NCI-H1417 (cell line): ENCODE data around the gene PSMB11.
"Not testable (repeated sequence)": the region's sequence is repeated elsewhere in the genome, so short reads cannot be mapped to it uniquely, and the experiment has no call there.

ENCODE experiments used
- DNase-seq, 3 experiments: peaks; one replicate each; lab custom pipeline; 2025; lab: John Stamatoyannopoulos, UW

The PSMB11 gene, protein sequence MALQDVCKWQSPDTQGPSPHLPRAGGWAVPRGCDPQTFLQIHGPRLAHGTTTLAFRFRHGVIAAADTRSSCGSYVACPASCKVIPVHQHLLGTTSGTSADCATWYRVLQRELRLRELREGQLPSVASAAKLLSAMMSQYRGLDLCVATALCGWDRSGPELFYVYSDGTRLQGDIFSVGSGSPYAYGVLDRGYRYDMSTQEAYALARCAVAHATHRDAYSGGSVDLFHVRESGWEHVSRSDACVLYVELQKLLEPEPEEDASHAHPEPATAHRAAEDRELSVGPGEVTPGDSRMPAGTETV

DNA sequence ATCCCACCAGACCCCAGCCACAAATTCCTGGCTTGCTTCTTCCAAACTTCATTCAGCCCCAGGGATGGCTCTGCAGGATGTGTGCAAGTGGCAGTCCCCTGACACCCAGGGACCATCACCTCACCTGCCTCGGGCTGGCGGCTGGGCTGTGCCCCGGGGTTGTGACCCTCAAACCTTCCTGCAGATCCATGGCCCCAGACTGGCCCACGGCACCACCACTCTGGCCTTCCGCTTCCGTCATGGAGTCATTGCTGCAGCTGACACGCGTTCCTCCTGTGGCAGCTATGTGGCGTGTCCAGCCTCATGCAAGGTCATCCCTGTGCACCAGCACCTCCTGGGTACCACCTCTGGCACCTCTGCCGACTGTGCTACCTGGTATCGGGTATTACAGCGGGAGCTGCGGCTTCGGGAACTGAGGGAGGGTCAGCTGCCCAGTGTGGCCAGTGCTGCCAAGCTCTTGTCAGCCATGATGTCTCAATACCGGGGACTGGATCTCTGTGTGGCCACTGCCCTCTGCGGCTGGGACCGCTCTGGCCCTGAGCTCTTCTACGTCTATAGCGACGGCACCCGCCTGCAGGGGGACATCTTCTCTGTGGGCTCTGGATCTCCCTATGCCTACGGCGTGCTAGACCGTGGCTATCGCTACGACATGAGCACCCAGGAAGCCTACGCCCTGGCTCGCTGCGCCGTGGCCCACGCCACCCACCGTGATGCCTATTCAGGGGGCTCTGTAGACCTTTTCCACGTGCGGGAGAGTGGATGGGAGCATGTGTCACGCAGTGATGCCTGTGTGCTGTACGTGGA lies at the start of gene PSMB11:
TSS of gene PSMB11 (plus strand) at position 51 of the 804 bp plus-strand sequence. CDS start at position 65, 14 bp downstream.
- DNase-seq, result no peak

DNA sequence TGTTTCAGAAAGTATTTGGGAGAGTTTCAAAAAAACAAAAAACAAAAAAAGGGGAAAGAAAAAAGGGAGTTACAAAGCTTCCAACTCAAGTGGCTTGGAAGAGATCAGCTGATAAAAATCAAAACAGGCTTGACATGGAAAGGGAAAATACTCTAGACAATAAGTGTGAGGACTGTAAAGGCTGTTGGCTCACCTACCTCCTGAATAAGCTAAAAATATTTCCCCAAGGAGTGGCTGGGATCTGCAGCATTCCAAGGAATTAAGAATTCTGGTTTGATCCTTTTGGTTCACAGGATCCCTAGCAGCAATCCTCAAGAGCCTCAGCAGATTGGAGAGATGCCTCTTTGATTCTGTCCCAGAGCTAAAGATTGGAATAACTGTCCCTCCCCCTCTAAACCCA lies 48.5 kb upstream of the PSMB11 start:
- no peak for DNase-seq

DNA sequence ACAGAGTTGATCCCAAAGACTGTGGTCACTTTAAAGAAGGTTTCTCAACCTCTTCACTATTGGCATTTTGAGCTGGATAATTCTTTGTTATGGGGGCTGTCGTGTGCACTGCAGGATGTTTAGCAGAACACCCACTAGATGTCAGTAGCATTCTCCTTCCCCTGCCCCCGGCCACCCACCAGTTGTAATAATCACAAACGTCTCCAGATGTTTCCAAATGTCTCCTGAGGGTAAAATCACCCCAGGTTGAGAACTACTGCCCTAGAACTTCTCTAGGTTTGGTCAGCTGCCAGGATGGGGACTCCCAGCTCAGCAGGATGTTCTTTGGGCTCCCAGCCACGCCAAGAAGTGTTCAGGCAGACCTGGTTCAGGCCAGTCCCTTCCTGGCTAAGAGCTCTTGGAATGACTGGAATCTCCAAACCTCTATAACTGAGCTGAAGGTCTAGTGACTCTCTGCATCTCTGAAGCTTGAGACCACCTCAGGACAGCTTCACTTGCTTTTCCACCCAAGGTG lies 47.2 kb upstream of the PSMB11 start:
- peak in 2 of 3 experiments; percentile 5 to 51 for DNase-seq

DNA sequence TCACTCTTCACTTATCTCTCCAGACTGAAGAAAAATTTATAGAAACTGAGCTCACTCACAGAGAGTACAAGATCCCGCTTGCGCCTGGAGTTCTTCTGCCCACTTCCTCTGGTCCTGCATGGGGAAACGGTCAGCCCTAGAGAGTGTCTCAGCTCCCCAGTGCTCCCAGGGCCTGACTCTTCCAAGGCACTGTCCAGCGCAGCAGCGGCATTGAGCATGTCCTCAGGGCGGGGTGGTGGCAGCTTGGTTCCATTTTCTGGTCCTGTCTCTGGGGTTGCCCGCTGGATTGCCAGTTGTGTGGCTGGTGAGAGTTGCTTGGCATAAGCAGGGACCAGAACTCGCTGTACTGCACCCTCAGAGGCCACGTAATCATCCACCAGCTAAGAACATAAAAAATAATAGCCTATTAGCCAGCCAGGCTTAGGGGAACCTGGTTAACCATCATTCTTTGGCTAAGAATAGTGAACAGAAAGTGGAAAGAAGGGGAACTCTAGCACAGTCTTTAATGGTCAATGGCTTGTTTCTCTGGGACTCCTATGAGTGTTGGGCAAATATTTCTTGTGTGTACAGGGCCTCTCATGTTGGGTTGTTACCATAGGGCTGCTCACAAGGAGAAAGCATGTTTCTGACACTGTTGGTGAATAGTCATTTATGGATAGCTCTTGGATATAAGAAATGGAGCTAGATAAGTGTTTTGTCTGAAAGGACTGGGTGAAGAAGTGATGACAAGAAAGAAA lies 46.0 kb upstream of the PSMB11 start:
- no peak for DNase-seq

DNA sequence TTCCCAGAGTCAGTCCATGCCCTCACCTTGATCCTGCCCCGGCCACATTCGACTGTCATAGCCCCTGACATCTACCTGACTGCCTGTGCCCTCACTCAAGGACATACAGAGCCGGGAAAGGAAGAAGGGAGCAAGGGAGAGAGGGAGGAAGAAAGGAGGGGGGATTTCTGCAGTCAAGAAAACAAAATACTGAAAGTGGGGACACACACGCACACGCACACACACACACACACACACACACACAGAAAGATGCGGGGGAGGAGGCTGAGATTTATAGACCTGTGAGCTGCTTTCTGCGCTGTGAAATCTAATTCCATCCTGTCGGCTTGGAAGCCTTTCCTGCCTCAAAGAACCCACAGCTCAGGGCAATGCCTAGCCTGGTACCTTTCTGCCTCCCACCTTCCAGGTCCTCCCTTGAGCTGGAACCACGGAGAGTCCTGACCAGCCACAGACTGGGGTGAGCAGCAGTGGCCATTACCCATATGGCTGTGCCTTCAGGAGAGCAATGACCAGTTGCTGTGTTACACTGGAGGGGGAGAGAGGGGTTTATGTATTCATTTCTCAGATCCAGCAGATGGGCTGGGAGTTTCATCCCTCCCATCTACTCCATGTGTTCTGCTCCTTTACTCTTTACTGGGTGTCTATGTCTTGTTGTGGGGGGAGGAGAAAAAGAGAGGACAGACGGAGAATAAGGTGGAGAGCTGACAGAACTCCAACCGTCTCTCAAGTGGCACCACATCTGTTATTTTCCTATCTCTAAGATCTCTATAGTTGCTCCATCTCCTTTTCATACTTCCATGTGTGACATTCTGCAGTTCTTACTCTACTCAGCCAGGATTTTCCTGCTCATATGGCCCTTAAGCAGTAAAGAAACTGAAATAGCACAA lies 45.0 kb upstream of the PSMB11 start:
- no peak for DNase-seq

DNA sequence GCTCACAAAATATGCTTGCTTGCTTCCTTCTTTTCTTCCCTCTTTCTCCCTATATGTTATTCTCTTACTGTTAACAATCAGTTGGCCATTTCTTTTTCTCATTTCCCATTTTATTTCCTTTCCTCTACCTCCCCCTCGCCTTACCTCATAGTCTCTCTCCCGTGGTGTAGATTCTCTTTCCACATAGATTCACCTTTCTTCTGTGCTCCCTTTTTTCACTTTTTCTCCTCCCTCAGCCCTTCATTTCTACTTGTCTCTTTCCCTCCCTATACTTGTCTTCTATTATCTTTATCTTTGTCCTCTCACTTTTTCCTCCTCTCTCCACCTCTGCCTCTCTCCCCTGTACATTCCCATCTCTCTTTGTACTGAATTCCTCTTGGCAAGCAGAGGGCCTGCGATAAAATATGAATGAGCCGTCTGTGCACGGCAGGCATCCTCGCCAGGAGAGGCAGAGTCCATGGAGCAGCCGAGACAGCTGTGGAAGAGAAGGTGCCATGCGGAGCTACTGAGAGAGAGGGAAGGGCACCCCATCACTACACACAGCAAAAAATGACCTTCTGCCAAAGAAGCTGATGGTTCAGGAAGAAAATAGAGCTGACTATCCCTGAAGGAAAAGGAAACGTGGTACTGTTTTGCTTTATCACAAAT lies 44.2 kb upstream of the PSMB11 start:
- DNase-seq, result no peak

DNA sequence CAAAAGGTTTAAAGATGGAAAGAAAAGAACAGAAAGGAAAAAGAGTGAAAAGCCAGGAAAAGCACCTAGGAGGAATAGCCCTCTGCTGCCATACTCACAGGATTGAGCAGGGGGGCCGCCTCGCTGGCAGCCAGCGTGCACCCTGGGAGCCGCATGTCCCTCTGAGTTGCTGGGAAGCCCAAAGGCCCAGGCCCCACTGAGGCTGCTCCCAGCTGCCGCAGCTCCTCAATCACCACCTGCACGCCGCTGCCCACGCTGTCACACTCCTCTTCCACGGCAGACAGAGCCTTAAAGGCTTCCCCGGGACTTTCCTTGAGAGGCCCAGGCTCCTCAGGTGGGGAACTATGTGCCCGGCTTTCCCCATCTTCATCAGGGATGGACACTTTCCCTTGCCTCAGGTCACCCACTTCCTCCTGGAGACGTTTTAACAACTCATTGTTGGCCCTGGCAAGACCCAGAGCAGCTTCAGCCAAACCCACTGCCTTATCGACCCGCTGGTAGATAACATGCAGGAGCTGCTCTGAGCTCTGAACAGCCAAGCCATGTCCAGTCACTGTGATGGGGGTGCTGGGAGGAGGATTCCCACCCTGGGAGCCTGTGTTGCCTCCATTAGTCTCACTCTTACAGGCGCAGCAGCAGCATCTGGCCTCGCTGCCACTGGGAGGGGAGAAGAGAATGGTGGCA lies 43.5 kb upstream of the PSMB11 start:
- DNase-seq, result no peak

DNA sequence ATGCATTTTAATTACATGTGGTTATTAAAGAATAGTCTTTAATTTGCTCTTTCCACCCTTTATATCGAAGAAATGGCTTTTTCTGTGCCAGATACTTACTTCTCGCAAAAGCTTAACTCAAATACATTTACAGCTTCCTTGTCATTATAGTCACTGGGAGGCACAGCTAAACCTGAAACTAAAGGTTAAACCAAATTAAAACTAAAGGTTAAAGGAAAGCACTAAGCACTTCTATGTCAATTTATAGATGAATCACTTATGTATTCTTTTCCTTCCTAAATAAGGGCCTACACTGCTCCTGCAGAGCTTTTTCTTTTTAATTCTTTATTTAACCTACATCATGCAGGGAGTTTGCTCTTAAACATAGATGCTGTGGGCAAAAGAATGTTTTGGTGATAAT lies 41.2 kb upstream of the PSMB11 start:
- no peak for DNase-seq

DNA sequence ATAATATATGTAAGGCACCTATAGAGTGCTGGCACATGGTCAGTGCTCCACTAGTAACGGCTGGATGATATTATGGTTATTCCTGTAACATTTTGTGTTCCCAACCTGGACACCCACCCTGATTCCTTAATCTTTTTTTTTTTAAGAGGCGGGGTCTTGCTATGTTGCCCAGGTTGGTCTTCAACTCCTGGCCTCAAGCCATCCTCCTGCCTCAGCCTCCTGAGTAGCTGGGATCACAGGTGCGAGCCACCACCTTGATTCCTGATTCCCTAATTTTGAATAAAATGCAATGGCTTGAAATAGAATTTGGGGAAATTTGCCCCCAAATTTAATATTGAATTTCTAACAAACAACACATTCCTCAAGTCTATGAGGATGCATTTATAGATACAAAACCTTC lies 39.4 kb upstream of the PSMB11 start:
- DNase-seq, result no peak

DNA sequence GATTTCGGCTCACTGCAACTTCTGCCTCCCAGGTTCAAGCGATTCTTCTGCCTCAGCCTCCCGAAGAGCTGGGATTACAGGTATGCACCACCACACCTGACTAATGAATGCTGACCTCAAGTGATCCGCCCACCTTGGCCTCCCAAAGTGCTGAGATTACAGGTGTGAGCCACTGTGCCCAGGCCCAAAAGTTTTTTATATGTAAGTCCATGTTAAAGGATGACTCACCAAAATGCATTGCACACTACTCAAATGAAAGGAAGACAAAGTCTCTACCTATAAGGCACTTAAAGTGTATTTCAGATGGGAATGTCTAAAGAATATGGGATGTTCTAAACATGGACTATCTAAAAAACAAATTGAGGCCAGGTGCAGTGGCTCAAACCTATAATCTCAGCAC lies 37.7 kb upstream of the PSMB11 start:
- not testable (repeated sequence) for DNase-seq

DNA sequence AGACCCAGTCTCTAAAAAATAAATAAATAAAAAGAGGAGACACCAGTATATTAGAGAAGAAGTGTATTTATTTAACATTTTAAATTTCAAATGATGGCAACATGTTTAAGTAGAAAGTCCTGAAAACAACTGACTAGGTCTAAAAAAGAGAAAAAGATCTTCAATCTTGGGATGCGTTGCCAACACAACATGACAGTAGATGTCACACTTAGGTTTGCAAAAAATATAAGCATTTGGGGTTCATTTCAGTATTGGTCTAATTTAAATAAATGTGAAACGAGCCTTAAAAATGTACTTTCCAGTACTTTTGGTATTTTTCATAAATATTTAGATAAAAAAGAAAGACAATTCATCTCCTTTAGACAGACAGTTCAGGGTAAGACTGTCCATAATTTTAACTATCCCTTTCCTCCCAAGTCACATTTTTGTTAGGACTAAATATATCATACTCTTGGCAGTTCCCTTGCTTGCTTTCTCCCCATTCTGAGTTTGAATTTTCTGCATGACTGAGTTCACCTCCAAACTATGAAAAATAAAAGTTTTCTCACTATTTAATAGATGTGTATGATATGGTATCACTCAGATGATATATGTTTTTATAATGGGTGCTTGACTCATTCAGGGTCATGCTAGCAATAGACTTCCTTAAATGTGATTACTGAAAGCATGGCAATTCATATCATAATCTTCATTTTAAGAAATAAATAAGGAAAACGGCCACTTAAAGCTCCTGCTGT lies 36.4 kb upstream of the PSMB11 start:
- DNase-seq, result no peak

DNA sequence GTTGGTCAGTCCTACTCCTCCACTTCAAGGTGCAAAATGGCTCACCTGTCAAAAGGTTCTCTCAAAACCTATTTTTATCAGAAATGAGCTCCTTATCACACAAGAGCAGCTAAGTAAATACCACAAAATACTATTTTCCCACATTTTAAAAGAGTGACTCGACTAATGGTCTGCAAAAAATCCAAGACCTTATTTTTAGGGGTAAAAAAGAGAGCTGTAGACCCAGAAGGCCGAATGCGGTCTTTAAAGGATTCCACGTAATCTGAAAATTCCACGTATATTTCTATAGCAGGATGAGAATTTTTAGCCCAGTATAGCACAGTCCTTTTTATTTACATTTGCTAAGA lies 35.9 kb upstream of the PSMB11 start:
- DNase-seq, result peak in 1 of 3 experiments; percentile 69

DNA sequence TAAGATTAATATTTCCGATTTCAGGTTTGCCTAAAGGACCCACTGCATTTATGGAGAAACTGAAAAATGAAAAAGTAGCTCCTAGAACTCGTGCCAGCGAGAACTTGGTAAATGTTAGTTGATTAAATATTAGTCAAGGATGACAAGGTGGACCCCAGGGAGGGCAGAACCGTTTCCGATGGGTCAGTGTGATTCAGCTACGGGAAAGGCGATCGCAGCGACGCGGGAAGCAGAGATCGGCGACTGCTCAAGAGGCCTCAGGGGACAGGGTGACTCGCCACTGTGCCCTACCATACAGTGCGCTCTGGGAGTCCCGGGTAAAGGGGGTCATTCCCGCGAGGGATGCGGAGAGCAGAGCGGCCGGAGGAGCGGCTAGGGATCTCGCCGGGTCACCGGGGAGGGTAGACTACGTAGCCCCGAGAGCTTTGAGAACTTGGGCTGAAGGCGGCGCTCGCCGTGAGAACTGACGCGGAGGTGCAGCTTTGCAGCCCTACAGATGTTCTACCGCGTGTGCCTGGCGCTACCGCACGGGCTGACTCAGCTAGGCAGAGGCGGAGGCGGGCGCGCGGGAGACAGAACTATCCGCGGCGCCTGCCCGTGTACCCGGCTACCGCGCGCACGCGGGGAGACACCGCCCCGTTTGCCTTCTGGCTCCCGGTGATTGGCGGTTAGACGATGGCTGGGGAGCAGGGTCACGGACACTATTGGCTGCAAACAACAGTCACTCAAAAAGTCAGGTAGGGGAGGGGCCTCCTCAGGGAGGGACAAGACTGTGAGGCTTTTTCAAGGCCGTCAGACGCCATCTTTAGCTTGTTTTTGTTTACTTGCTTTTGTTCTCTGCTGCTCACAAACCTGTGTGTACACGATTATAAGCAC lies 35.2 kb upstream of the PSMB11 start:
- DNase-seq, result peak; percentile 99 to 100 (median 99)

DNA sequence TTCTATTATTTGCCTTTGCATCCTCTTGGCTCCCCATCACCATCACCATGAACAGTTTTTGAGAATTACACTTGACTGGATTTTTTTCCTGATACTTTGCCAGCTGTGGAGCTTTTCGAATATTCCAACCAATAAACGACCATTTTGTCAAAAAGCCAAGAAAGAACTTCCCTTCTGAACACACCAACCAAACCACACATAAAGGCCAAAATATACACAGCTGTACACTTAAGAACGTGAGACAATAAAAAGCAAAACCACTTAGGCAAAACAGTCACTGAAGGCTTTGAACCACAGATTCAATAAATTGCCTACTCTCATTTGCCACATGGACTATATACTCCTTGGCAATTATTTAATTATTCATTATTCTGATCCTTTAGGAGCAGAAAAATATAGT lies 33.2 kb upstream of the PSMB11 start:
- peak in 2 of 3 experiments; percentile 33 to 50 for DNase-seq

DNA sequence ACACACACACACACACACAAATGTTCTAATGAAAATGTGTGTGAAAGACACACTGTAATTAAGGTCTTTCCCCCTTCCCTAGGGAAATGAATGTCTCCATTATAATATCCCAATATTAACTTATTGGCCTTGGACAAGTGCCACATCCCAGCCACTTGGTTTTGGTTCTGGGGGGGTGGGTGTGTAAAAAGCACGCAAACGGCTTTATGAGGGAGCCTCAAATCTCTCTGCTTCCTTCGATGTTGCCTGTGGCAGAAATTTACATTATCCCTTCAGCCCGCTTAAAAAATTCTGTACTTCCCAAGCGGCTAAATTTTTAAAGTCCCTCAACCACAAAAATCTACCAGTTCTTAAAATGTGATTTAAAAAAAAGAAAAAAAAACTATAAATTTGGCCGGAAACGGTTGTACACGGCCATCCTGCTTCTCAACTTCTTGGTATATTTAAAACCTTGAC lies 32.5 kb upstream of the PSMB11 start:
- peak; percentile 53 to 72 (median 65) for DNase-seq

DNA sequence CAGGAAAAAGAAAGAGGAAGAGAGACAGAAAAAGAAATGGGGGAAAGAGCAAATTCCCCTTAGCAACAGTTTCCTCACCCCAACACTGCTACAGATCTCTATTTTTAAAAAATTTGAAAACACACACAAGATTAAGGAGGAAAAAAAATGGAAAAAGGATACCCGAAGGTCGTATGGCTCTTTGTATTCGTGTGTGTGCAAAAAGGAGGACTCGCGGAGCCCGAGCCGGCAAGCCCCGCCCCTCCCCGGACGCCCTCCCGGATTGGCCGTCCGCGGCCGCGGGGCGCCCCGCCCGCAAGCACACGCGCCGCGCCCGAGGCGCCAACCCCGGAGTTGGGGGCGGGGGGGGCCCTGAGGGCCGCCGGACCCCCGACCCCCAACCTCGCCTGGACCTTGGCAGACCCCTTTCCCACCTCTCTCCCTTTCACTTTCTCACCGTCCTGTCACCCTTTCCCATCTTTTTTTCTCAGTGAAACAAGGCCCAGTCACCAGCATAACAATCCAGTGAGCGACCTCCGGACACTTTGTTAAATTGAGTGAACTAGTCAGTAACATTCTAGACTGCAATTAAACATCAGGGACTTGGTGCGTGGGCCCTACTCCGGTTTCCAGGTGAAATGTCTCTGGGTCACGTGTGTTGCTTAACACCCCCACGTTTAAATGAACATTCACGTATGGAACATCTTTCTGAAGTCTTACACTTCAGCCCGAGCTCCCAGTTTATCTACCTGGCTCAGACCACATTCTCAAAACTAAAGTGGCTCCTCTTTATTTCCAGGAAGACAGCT lies 31.9 kb upstream of the PSMB11 start, which contains the start of gene C14orf93:
TSS of gene C14orf93 (minus strand) at position 205 of the 788 bp plus-strand sequence. CDS start 11,120 bp downstream, outside the sequence.
- peak; percentile 82 to 88 (median 86) for DNase-seq

DNA sequence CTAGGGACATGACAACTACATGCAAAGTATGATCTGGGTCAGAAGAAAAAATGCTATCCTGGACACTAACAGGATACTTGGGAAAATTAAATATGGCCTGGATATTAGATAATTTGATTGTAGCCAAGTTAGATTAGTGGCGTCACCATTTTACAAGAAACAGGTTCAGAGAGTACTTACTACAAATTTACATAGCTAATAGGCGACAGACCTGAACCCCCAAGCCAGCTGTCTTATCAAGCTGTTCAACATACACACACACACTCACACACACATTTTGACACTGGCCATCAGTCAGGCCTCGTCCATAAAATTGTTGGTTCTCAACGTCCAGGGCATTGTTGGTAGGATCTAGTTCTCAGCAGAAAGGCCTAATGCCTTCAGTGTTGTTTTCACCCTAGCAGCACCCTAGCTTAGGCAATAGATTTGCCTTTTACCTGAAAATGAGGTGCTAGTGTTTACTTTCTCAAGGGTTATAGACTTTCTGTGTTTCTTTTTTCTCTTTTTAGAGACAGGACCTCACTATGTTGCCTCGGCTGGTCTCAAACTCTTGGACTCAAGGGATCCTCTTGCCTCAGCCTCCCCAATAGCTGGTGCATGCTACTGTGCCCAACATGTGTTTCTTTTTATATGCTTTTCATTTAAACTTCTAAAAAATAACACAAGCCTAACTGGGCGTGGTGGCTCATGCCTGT lies 28.8 kb upstream of the PSMB11 start:
- DNase-seq, result no peak
